Non-pigmented ciliary epithelial cell (primary cell): Measurements from ENCODE around the gene PARVB.

Source experiments
- DNase-seq: peaks from one replicate; pipeline ENCODE4 v3.0.0-alpha.2; 2010; ENCODE audit warnings: low read depth

PARVB gene

DNA sequence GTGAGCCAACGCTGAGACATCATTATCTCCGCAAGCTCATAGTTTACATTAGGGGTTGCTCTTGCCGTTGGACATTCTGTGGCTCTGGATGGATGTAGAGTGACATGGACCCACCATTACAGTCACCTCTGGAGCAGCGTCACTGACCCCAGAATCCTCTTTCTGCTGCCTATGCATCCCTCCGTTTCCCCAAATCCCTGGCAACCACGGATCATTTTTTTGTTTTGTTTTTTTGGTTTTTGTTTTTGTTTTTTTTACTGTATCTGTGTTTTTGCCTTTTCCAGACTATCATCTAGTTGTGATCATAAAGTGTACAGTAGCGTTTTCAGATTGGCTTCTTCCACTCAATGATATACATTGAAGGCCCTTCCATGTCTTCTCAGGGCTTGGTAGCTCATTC, 4.0 kb downstream of the PARVB start:
- DNase-seq, result no peak

DNA sequence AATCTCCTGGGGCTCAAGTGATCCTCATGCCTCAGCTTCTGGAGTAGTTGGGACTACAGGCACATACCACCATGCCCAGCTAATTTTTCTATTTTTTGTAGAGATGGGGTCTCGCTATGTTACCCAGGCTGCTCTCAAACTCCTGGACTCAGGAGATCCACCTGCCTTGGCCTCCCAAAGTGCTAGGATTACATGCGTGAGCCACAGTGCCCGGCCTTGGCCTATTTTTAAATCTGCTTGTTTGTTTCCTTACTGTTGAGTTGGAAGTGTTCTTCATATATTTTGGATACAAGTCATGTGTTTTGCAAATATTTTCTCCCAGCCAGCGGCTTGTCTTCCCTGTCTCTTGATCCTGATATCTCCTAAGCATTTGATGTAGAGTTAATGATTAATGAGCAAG, 5.0 kb downstream of the PARVB start:
- DNase-seq, result no peak

DNA sequence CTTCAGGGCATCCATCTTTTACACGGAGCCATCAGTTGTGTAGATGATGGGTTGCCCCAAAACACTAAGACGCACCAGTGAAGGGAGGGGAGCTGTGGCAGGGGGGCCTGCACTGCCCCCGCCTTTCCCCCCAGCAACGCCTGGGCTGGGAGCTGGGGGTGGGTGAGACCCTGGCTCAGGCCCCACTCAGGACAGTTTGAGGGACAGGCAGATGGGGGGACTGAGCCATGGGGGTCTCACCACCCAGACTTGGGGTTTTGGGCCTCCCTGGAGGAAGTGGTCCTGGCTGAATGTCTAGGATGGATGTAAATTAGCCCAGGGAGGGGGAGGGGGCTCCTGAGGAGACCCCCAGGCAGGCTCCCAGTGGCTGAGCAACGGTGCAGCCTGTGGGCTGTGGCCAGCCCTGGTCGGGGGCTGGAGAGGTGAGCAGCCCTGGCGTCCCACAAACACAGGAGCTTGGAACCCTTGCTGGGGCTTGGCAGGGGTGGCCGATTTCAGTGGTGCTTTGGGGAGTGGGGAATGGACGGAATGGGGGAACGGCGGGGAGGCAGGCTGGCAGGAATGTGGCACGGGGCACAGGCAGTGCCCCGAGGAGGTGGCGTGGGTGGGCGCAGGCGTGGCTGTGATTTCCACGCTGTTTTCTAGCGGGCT, 6.1 kb downstream of the PARVB start:
- DNase-seq, result no peak

DNA sequence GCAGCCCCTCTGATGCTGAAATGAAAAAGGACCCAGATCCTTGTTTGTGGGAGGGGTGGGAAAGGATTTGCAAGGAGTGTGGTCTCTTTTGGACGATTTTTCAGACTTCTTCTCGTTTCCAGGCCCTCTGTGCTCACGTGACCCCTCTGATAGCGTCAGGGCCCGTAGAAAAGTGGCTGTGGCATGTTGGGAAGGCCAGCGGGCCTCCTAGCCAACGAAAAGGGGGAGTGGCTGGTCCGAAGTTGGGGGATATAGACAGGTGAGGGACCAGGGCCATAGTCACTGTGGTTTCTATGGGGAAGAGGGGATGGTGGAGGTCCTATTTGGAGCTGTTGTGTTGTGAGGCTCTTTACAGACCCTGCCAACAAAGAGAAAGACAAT, 6.6 kb downstream of the PARVB start:
- DNase-seq, result no peak

DNA sequence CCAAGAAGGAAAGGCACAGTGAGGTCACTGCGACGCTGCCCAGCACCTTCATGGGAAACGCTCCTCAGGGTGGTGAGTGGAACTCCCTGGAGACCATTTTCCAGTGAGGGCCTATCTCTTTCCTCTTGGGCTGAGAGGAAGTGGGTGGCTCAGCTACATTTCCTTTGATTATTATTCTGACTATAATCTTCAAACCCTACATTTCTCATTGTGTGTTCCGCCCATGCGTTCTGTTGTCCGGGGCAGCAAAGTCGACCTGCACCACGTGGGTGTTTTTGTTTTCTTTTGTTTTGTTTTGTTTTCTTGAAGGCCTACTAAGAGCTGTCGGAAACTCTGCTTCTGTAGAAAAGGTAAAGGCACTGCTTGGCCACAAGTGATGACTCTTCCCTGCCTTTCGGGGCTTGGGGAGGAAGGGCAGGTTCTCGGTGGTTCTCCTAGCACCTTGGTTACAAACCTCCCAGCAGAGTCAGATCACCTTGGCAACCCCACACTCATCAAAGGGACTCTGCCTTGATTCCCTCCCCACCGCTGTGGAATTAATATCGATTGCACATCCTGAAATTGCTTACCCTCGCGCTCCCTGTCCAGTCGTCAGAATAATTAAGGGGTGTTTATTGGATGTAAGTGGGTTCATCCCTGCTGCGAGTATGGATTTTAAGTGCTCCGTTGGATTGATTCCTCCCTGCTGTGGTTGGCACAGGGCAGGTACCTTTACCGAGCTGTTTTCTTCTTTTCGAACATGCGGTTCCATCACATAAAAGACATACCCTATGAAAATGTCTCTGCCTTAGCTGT, 7.3 kb downstream of the PARVB start:
- no peak for DNase-seq

DNA sequence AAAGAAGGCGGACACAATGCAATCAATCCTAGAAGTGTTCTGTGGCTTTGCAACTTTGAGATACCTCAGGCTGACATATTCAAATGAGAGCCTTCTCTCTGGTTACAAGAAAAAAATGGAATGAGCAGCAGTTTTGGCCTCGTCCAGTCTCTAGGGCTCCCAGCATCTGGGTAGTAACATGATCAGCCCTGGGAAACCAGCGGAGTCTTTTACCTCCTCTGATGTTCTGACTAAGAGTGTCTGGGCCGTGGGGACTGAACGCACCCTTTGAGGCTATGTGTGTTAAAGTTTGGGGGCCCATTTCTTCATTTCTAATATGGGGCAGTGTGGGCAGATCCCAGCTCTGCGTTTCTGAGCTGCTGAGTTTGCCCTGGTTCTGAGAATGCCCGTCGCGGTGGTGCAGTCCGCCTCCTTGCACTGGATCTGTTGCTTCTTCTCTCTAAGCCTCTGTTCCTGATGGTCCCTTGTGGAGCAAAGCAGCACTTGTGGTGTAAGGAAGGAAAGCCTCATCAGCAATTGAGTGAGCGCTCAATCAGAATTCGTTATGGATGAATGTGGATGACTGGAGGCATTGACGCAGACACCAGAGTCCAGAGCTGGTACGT, 8.1 kb downstream of the PARVB start:
- no peak for DNase-seq

DNA sequence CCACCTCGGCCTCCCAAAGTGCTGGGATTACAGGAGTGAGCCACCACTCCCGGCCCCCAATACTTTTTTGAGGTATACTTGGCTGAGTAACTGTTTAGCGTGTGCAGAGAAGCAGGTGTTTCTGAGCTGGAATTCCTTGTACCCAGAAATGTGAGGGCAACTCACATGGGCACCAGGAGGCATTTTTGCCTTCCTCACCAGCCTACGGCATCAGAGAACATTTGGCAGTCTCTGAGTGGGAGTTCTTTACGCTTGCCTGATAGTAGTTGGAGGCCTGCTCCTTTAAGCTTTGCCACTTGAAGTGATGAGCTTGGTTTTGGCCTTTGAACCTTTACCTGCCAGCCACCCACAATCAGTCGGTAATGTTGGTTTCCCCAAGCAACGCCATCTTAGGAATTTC, 9.2 kb downstream of the PARVB start:
- no peak for DNase-seq

DNA sequence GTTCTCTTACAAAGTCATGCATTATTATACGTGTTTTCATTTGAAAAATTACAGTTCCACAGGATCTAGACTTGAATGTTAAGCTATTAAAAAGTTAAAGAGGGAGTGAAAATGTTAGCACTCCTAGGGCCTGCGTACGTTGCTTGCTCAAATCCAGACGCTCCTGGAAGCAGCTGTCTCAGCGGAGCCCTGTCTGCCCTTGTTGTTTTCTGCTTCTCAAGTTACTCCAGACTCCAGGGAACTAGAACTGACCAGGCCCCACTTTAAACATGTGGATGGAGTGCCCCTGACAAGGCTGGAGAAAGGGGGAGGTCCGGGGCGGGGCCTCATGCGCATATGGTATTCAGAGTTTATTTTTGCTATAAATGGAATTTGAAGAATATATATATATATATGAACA, 9.6 kb downstream of the PARVB start:
- no peak for DNase-seq

DNA sequence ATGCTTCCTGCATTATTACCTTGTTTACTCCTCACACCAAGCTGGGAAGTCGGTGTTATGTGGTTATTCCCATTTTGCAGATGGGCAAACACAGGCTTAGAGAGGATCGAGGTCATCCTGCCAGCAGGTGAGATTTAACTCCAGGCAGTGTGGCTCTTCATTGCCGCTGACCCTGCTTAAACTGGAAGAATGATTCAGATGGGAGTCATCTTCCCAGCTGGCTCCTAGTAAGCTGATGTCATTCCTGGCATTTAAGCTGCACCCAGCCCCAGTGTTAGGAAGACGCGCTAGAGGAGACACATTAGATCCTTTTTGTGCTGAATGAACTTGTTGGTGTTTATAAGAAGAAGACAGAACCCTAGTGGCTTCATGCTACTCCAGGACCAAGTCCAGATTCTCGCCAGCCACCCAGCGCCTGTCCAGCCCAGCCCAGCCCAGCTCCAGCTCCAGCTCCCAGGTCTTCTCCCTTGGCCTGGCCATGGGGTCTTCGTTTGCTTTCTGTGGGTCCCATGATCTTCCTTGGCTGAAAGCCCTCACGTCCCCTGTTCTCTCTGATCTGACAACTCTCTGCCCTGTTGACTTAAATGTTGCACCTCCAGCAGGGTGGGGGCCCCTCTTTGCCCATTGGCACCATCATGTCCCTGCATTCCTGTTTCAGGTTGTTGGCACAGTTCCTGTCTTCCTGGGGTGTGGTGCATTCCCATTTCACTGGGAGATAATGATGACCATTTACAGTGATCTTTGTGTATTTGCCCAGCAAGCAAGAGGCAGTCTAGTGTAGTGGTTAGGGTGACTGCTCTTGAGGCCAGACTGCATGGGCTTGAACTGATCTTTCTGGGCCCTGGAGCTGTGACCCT, 13.6 kb downstream of the PARVB start:
- DNase-seq, result peak; percentile 81

DNA sequence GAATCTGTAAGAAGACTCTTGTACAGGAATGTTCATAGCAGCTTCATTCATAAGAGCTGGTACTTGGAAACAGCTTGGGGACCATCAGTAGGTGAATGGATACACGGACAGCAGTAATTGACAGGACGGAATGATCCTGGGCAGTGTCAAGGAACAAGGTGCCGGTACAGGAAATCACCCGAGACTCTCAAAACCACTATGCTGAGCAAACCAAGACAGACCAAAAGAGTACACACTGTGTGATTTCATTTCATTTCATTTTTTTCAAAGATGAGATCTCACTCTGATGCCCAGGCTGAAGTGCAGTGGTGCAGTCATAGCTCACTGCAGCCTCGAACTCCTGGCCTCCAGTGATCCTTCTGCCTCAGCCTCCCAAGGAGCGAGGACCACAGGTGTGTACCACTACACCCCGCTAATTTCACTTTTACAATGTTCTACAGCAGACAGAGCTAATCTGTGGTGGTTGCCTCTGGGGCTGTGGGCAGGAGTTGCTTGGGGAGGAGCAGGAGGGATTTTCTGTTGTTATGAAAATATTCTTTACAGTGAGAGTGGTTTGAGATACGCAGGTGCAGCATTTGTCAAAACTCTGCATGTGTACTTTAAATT, 15.6 kb downstream of the PARVB start:
- no peak for DNase-seq

DNA sequence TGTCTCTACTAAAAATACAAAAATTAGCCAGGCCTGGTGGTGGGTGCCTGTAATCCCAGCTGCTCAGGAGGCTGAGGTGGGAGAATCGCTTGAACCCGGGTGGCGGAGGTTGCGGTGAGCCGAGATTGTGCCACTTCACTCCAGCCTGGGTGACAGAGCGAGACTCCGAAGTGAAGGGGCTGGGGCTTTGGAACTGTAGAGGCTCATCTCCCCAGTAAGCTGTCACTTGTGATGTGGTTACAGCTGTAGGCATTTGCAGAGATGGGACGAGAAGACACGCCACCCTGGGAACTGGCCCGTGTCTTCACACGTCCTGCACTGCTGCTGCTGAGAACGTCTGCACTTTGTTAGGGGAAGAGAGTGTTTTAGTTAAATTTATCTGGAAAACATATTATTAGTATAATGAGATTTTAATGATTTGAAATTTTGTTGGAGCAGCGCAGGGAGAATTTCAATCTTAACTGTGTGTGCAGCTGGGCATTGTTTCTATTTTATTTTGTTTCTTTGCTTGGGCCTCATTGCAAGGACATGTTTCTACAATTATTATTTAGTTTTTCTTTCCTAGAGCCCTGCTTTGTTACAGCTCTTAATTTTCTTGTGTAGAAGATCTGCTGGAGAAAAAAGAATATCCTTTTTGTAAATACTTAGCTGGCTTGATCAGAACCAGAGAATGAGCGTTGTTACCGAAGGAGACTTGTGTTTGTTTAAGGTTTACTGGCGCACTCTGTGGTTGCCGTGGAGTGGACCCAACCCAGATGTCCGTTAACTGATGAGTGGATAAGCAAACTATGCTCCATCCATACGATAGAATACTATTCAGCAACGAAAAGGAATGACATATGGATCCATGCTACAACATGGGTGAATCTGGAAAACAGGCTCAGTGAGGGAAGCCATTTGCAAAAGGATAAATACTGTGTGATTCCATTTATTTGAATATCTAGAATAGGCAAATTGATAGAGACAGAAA, 18.4 kb downstream of the PARVB start:
- DNase-seq, result no peak

DNA sequence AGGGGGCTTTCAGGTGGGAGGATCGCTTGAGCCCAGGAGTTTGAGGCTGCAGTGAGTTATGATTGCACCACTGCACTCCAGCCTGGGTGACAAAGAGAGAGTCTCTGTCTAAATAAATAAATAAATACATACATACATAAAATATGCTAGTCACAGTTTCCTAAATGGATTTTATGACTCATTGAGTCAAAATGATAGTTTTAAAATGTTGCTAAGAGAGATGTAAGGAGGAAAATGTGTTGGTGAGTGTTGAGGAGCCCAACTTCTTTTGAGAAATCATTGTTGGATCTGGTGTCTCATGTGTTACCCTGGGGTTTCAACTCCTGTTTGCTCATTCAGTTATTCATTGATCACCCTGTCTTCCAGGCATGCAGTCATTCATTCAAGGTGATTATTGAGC, 21.0 kb downstream of the PARVB start:
- no peak for DNase-seq

DNA sequence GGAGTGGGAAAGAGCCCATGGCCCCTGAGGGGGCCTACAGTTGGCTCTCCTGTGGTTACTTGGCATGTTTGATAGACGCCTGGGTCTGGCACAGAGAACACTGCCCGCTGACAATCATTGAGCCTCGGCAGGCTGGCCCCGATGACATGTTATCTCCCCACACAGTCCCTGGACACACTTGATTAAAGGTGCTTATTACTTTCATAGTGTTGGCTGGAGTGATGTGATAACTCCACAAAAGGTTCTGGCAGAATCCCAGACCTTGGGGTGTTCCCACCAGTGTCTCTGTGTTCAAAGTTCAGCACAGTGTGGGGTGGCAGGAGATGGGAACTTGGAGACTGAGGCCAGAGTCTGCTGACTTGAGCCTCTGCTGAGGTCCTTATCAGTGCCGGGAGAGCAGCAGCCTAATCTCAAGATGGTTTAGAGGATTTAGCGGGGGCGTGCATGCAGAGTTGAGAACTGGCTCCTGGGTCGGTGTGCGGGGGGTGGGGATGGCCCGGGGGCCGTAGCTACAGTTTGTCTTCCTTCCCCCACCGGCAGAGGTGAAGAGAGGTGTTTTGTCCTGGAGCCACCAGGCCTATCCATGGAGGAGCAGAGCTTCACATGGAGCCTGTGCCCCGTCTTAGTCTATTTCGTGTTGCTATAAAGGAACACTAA, 22.5 kb downstream of the PARVB start:
- DNase-seq, result no peak

DNA sequence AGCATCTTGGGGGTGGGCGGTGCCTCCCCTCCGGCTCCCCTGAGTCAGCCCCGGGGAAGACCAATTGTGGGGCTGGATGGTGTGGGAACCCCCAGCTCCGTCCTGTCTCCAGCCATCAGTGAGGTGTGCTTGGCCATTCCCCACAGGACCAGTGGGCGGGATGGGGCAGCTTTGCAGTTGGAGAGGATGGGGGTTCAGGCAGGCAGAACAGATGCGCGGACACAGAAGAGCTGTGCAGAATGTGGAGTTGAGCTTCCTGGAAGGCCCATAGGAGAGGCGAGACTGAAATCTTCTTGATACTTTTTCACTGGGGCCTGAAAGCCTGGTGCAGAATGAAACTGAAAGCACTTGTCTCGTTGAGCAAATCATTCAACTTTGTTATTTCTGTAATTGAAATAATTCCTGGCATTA, 23.8 kb downstream of the PARVB start:
- no peak for DNase-seq

DNA sequence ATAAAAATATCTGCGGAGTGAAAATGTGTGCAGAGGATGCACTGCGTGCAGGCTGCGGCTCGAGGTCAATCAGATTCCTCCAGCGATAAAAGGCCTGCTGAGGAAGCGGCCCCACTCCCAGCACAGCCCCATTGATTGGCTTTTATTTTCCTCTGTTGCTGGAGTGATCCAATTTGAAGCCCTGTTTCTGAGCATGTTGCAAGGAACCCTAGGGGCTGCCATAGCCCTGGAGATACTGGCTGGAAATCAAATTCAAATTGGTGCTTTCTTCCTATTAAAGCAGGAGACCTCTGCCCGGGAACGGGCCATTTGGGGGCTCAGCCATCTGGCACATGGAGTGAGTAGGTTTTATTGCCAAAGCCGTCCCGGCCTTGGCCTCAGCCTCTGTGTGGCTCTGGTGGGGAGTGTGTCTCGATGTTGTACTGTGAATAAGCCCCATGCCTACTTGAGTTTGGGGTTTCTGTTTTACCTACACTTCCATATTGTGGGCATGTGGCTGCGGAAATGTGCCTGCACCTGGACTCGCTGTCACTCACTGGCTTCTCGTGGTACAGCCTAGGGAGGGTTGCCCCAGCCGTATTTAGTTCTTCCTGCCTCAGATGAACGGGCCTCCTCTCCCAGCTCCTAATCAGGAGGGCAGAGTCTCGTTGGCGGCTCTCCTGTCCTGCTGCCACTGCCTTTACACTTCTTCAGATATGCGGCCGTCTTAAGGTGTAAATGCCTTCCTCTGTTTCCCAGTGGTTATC, 25.6 kb downstream of the PARVB start:
- DNase-seq, result no peak

DNA sequence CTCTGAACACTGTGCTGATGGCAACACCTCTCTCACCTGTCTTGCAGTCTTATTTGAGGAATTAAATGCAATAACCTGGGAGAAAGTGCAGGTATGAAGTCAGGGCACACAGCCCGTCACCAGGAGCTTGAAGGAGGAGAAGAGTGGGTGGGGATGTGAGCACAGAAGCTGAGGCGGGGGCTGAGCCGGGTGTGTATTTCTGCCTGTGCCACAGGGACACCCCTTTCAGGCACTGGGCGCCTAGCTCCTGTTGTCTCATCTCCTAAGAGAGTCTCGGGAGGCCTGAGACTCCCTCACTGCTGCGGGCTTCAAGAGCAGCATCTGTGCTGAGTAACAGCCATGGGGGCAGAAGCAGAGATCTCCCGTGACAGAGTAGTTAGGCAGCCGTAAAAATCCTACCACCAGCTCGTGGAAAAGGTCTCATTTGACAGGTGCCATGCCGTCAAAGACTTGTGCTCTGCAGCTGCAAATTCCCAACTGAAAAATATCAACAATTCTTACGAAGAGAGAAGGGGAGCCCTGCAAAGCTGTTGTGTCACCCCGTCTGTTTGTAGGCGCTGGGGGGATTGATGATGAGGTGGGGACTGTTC, 26.8 kb downstream of the PARVB start:
- no peak for DNase-seq

DNA sequence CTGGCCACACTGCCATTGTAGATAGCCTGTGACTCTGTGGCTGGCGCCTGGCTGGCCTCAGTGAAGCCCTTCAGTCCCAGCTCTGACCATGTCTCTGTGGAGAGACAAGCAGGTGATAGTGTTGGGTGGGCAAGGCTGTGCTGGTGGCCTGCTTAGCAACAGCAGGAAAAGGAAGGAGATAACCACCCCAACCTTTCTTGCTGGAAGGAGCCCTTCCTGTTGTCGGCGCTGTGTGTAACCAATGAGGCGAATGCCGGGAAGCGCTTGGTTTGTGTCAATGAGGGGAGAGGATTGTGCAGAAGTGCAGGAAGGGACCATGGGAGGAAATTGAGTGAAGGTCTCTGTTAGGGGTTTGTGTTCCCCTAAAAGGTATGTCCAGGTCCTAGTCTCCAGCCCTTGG, 27.3 kb downstream of the PARVB start:
- DNase-seq, result no peak

DNA sequence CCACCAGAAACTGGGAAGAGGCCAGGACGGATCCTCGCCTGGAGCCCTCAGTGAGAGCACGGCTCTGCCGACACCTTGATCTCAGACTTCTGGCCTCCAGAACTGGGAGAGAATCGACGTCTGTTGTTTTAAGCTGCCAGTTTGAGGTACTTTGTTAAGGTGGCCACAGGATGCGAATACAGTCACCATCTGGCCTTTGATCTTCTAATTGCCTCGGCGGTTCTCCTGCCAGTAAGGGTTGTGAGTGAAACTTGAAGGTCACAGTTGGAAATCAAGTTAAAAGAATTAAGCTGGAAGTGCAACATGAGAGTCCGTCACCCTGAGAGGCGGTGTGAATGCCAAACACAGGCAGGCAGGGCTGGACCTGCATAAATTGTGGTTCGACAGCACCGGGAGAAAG, 27.9 kb downstream of the PARVB start:
- DNase-seq, result no peak

DNA sequence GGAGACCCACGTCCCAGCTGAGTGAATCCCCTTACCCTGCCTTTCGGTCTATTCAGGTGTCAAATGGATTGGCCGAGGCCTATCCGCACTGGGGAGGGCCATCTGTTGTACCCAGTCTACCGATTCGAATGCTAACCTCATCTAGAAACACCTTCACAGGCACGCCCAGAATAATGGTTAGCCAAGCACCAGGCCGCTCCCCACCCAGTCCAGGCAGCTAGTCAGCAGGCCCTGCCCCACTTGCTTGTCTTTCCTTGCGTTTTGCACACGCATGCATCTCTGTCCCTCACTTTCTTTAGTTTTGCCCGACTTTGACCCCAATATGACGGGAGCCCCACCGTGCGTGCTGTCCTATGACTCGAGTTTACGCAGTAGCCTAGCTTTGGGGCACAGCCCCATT, 31.7 kb downstream of the PARVB start:
- DNase-seq, result no peak
